GM21529 (cell line): ENCODE measurements around the gene HDAC9.

Experiments
- ATAC-seq: cut with Tn5 transposase; IDR thresholded peaks from one replicate; pipeline ENCODE4 v1.9.1; 2021; ENCODE audit not compliant: unreplicated experiment

Gene HDAC9

DNA sequence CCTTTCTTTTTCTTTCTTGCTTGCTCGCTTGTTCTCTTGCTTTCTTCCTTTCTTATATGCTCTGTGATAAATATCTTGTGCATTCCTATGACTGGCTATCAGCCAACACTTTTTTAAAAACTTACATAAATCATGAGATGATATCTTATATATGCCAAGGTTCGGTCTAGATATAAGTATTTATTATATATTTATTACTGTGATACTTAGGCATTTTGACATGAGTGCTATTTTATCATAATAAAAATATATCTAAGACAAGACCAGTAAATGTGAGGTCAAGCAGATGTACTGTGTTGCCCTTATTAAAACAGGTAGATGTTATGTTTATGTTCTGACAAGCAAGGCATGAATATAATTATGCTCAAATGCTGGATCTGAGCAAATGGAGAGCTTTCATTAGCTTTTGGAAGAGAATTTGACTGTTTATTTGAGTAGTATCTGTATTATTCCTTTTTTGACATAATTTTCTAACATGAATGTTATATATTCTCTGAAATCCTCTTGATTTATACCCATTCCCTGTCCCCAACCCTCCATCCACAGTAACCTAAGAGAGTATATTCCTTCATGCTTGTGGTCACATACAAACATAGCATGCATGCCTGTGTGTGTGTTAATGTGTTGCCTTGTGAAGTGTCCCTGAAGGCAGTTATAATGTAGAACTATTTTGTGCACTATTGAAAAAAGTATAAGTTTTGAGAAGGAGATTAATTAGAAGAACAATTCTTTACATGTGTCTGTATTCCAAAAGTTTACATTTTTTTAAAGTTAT is 158.0 kb downstream of the HDAC9 start:
- ATAC-seq: no peak

DNA sequence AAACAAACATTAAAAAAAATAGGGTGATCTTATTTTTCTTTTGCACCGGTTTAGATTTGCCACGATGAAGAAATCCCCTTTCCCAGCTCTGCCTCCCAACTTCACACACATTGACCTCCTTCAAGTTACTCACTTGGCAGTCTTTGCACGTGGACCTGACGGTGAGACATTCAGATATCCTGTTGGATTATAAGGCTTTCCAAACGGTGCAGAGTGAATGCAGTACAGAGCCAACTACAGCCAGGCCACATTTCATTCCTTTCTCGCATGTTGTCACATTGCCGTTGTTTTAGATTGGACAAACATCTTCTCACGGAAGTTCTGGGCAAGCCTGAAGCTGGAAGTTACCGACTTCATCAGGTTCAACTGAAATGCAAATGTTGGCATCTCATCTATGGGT is 159.2 kb downstream of the HDAC9 start:
- ATAC-seq: no peak

DNA sequence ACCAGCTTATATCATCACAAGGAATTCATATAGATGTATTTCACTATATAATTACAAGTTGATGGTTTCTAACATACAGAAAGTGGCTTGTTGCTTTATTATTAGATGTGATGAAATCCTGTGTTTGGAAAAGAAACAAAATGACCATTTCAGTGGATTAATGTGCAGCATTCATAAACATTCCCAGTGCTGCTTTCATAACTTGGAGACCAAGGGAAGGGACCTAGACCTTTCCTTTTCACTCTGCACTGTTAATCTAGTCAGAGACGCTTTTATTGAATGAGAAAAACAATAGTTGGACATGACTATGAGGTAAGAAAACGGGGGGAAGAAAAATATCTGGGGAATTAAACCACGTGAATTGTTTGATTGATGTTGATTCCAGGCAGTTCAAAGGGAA is 160.0 kb downstream of the HDAC9 start:
- no peak for ATAC-seq

DNA sequence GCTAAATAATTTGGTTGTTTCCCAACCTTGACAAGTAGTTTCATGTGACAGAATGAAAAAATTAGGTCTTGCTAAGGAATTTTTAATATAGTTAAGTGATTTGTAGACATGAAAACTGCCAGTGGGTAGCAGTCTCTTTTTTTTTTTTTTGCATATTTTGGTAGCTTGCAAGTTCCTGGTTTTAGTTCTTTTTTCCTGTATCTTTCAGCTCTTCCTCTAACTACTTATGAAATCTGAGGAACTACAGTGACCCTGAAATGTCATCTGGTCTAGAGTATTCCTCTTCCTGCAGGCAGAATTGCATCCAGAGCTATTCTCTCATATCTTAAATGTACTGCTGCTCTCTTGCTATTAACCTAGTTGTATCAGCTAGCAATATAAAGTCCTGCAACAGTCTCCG is 160.4 kb downstream of the HDAC9 start:
- ATAC-seq: no peak

- ATAC-seq: no peak
These were observed 160.8 kb downstream of the HDAC9 start for GRCh38 chr7:18656362-18656761.

DNA sequence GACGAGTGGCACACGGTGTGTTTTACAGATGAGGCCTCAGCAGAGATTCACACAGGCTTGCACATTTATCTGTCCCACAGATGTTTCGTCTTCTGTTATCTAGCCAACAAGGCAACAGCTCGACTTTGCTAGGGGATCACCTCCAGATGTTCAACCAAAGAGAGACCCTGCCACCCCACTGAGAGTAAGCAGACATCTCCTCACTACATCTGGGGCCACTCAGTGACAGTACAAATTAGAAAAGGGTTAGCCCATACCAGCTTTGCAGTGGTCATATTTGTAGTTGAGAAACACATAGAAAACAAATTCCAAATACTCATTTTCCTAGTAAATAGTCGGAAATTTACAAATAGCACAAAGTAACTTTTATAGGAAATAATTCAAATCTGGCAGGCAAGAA is 164.2 kb downstream of the HDAC9 start:
- ATAC-seq: no peak

GRCh38 chr7:18663321-18663720 is 167.8 kb downstream of the HDAC9 start:
- ATAC-seq: no peak

DNA sequence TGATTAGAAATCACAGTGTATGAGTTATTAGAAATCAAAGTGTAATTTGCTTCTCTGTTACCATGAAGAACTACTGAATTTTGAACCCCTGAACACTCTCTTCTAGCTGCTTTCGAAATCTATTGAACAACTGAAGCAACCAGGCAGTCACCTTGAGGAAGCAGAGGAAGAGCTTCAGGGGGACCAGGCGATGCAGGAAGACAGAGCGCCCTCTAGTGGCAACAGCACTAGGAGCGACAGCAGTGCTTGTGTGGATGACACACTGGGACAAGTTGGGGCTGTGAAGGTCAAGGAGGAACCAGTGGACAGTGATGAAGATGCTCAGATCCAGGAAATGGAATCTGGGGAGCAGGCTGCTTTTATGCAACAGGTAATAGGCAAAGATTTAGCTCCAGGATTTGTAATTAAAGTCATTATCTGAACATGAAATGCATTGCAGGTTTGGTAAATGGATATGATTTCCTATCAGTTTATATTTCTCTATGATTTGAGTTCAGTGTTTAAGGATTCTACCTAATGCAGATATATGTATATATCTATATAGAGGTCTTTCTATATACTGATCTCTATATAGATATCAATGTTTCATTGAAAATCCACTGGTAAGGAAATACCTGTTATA is 170.7 kb downstream of the HDAC9 start:
- peak; percentile 99 for ATAC-seq

DNA sequence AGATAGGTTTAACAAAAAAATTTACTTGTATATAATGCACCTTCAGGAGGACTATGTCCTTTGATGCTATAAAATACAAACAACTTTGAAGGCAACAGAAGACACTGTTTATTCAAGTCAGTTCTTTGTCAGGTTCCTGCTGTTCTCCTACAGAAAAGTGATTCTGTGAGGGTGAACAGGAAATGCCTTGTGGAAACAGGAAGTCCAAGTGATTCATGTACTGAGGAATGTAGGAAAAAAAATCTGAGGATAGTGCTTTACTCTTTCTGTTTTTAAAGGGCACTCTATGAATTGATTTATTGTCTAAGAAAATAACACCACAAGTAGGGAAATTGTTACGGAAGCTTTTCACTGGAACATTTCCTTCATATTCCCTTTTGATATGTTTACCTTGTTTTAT is 171.9 kb downstream of the HDAC9 start:
- no peak for ATAC-seq

GRCh38 chr7:18671176-18671575 is 175.6 kb downstream of the HDAC9 start:
- ATAC-seq: no peak

DNA sequence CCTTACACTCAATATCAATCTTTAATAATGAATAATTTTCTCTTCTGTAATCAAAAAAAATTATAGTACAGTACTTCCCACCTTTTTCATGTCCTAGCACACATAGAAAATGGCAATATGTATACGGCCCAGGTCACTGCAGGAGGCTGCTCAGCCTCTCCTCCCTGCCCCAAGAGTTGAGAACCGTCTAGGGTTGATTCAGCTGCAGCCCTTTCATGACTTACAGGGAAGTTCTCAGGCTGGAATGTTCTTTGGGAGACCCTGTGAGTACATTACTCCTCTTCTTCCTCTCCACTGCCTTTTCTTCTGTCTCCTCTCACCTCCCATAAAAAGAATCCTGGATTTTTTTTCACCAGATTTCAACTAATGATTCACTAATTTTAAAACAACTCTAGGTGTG is 180.0 kb downstream of the HDAC9 start:
- ATAC-seq: no peak

GRCh38 chr7:18679261-18679660 is 183.7 kb downstream of the HDAC9 start:
- ATAC-seq: no peak

- no peak for ATAC-seq
These were observed 185.0 kb downstream of the HDAC9 start for GRCh38 chr7:18680576-18680975.

DNA sequence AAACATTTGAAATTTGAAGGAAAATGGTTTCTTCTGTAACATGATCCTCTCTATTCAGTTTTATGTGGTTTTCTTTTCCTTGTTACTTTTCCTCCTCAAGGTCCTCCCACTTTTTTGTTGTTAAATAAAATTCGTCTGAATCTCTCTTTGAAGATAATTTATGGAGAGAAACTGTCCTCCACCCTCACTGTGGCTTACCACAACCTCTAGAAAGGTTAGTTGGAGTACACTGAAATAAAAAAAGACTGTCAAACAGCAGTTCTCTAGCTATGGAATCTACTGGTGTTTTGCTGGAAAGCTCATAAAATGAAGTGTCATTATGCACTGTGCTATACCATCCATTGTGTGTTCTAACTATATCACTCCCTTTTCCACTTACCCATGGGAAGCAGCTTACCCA is 189.4 kb downstream of the HDAC9 start:
- ATAC-seq: no peak

- ATAC-seq: no peak
These were observed 190.4 kb downstream of the HDAC9 start for GRCh38 chr7:18685971-18686370.

DNA sequence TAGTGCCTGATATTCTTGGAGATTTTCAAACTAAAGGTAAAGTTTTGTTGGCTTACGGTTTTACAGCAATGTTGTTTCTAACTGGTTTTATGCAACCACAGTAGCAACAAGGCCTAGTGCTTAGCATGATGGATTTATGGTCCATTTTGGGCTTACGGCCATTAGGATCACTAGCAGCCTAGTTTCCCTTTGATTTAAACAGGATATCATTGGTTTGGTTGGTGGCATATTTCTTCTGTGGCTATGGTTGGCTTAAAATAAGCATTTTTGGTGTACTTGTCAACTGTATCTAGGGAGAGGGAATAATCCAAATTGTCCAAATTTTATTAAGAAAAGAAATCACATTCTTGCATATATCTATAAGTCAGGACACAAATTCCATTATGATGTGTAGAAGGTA is 194.0 kb downstream of the HDAC9 start:
- ATAC-seq: no peak

GRCh38 chr7:18693406-18693805 is 197.9 kb downstream of the HDAC9 start:
- ATAC-seq: no peak

DNA sequence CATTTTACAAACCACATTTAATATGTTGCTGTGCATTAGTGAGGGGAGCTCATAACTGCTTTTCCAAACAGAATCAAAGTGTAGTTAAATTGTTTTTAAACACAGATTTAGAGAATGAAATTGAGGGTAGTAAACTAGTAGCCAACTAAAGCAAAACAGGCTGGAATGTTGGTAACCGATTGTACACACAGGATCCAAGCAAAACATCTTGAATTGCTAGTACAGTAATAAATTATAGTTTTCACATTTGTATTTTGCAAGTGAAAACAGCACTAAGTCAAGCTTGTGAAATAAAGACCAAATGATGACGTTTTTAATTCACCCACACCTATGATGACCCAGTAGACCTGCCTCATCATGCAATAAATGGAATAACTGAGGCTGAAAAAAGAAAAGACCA is 198.3 kb downstream of the HDAC9 start:
- ATAC-seq: no peak

DNA sequence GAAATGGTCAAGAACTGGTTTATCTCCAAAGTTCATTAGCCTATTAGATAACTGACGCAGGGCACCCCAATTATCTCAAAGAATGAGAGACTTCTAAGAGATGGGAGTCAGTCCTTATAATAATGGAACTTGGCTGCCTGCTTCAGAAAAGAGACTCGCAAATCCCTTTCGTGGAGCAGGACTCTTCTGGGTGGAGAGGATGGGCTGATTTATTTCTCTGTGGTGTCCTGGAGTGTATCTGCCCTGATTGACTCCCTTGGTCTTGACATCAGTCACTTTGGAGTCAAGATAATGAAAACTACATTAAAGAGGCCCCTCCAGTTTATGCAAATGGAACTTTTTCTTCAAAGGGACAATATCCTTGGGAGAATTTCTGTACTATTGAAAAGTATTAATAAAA is 198.9 kb downstream of the HDAC9 start:
- no peak for ATAC-seq

DNA sequence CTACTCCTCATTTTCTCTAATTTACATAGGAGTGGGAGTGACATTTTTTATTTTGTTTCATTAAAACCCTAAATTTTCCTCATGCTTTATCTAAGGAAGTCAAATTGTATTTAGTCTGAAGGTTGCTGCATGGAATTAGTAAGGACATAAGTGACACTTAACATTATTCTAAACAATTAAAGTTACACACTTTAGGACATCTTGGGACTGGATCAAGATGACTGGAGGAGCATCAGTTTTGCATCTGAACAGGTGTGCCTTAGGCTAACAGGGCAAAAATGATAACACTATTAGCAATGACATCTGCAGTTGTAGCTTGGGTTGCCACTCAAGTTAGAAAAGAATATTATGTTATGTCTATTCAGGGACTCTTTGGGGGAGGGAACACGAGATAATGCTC is 199.4 kb downstream of the HDAC9 start:
- ATAC-seq: no peak

DNA sequence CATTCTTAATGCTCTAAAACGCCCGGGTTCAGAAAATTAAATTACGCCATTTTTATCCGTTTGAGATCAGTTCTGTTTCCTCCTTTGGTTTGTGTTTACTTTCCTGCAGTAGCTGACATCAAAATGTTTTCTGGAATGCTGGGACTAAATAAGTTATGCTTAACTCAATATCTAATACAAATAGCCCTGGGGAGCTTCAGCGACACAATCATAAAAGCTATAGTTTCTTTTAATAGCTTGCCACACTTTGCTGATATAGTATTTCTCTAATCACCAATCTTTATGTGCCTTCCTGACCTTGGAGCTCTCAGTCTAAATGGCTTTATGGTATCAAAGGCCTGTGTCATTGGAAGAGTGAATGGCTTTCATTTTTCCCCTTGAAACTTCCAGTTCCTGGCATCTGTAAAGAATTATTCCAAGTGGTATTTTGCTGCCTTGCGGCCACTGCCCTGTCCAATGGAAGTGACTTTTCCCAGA is 202.7 kb downstream of the HDAC9 start:
- no peak for ATAC-seq

GRCh38 chr7:18700147-18700546 is 204.6 kb downstream of the HDAC9 start:
- no peak for ATAC-seq
